NCI-H345 treated with DMSO at 0.1 percent for 48 hours (cell line): Measurements from ENCODE around the gene STARD5.

Experiments
- DNase-seq: peaks from one replicate; lab custom pipeline; 2025; ENCODE audit not compliant: unreplicated experiment; lab: John Stamatoyannopoulos, UW

Gene STARD5

DNA sequence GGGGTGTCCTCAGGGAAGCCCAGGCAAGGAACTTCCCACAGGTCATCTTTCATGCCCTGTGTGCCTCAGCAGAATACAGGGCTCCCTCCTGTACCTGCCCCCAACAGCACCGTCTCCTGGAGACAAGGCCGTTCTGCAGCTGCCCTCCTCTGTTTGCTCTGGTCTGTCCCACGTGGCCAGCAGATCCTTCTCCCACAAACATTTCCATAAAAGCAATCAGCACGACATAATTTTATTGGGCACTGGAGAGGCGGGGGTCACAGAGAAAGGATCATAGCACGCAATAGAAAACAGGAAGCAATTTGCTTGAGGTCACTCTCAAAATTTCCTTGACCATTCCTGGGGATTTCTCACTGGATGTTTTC is 29.4 kb downstream of the STARD5 start:
- DNase-seq: no peak

DNA sequence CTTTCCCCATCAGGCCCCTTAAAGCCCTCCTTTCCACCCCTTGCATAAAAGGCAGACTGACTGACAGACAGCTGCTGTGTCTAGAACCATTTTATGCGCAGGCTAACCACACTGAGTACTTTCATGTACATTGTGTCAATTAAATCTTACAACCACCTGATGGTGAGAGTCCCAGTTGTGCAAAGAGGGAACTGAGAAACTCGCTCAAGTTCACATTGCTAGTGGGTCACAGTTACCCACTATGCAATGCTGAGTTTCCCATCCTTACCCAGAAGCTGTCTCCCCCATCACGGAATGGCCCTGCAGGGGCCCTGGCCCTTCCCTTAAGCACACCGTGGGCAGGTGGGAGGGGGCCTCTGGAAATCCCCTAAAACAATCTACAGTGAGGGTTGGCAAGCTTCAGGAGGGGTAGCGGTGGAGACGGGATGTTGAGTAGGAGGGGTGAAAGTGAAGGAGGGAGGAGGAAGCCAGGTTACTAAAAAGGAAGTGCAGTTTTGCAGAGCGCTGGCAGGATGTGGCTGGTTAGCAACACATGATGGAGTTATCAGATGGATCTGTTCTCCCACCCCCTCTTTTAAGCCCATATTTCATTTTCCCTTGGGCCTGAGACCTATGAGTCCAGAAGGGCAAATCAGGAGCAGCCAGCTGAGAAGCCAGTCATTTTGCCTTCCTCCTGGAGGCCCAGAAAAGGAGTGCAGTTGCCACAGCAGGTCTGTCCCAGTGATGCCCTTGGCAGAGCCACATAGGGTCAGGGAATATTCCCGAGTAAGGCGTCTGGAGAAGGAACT is 30.0 kb downstream of the STARD5 start:
- no peak for DNase-seq

DNA sequence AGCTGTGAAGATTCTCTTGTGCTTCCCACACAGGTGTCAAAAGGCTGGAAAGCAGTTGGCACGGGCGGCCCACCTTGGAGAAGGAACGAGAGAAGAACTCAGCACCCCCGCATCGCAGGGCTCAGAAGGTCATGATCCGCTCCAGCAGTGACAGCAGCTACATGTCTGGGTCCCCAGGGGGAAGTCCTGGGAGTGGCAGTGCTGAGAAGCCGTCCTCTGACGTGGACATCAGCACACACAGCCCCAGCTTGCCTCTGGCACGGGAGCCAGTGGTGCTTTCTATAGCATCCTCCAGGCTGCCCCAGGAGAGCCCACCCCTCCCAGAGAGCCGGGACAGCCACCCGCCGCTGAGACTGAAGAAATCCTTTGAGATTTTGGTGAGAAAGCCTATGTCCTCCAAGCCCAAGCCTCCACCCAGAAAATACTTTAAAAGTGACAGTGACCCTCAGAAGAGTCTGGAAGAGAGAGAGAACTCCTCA is 31.4 kb downstream of the STARD5 start:
- DNase-seq: no peak

DNA sequence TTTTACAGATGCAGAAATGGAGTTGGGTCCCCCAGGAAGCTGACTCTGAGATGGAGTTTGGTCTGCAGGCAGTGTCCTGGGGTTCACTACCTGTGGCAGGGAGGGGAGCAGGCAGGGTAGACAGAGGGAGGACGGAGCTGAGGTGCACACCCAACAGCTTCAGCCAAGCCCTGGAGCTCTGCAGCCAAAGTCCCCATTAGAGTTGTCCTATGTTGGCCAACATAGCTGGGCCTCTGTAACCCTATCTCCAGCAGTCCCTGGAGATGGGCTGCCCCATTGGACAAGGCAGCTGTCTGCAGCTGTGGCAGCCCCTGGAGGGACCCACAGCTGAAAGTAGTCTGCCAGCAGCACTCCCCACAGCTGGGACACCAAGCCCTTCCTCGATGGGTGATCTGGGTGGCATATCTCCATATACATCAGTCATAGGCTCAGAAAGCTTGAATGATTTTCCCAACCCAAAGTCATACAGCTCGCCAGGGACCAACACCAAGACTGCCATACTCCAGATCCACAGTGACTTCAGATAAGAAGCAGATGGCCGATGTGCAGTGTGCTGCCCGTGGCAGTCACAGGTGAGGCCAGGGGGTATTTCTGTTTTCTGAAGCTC is 31.9 kb downstream of the STARD5 start:
- no peak for DNase-seq

DNA sequence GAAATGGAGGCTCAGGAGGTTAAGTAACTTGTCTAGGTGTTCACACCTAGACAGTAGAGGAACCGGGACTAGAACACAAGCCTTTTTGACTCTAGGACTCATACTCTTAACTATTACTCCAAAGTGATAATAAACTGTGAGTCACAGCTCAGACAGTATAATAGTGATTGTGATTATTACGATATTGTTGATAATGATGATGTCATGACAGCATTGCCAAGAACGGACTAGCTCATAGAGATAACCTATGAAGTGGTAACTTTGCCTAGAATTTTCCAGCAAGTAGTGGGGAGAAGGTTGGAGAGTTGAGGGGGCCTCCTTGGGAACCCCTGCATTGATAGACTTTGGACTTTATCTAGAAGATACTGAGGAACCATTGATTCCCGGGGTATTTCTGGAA is 34.0 kb downstream of the STARD5 start:
- DNase-seq: no peak

DNA sequence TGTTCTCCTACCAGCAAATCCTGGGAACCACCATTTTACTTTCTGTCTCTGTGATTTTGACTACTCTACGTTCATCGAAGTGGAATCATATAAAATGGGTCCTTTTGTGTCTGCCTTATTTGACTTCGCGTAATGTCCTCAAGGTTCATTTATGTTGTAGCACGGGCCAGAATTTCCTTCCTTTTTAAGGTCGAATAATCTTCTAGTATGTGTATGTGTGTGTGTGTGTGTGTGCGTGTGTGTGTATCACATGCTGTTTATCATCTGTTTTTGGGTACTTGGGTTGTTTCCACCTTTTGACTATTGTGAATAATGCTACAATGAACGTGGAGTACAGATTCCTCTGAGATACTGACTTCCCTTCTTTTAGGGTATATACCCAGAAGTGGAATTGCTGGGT is 35.3 kb downstream of the STARD5 start:
- no peak for DNase-seq

DNA sequence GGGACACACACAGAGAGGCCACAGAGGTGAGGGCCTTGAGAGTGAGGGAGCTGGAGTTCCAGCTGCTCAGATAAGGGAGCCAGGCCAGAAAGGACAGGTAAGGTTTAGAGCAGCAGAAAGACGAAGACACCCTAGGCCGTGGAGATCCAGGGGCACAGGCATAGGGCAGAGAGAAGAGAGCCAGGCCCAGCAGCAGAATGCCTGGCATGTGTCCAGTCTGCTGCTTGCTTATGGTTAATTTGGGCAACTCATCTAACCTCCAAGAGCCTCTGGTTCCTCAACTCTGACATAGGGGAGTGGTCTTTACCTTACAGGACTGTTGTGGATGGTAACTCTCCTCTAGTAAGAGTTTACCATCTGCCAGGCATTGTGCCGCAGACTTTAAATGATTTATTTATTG is 35.9 kb downstream of the STARD5 start:
- DNase-seq: no peak

DNA sequence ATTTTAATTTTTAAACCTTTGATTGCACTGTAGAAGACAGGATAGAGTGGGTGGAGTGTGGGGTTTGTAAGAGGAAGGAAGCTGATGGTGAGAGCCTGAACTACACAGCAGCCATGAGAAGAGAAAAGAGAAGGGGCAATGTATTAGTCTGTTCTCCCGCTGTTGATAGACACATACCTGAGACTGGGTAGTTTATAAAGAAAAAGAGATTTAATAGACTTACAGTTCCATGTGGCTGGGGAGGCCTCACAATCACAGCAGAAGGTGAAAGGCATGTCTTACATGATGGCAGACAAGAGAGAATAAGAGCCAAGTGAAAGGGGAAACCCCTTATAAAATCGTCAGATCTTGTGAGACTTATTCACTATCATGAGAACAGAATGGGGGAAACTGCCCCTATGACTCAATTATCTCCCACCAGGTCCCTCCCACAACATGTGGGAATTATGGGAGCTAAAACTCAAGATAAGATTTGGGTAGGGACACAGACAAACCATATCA is 37.3 kb downstream of the STARD5 start:
- DNase-seq: no peak

DNA sequence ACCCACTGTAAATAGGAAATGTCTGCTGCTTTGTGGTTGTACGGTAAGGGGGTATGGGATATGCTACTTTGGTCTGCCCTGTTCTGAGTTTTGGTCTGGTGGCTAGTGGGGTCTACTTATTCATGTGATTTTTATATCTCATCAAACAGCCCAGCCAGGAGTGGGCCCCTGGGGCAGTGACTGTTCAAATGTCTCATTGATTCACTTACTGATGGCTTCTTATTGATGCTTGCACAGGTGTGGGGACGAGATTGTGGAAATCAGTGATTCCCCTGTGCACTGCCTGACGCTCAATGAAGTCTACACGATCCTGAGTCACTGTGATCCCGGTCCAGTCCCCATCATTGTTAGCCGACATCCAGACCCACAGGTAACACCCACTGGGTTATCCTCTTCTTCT is 38.5 kb downstream of the STARD5 start:
- DNase-seq: no peak

DNA sequence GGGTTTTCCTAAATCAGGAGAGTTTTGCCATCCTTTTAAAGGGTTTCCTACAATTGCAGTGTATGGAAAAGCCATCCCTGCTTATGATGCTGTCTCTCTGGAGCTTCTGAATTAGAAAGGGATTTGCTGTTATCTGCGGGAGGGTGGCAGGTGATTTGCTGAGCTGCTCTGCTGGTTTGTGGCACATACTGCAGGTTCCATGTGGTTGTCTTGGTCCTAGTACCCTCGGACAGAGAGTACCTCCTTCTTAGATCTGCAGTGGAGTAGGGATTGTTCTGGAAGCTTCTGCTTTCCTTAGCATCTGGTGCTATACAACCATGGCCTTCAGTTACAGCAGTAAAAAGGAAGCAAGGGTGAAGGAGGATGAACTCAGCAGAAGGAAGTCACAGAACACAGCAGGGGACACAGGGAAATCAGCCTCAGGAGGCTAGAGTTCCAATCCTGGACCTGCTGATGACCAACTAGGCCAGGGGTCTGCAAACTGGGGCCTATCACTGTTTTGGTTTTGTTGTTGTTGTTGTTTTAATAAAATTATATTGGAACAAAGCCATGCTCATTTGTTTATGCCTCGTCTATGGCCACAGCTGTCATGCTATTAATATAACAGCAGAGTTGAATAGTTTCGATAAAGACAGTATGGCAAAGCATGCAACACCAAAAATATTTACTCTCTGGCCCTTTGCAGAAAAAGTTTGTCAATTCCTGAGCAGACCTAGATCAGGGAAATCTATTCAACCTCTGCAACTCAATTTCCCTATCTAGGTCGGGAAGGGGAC is 39.5 kb downstream of the STARD5 start:
- no peak for DNase-seq

DNA sequence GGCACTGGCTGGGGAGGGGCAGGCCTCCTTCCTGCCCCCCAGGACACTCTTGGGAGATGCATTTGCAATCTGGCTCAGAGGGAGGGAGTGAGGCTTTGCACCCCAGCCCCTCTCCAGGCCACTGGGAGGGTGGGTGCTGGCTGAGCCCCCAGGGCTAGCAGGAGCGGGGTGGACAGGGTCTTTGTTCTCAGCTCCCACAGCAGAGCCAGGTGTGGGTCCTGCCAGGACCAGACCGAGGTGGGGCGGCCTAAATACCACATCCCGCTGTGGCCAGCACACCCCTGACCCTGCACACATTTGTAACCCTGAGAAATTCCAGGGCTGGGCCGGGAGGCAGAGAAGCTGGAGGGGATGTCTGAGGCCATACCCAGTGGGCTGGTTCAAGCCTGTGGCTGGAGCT is 41.0 kb downstream of the STARD5 start:
- no peak for DNase-seq

DNA sequence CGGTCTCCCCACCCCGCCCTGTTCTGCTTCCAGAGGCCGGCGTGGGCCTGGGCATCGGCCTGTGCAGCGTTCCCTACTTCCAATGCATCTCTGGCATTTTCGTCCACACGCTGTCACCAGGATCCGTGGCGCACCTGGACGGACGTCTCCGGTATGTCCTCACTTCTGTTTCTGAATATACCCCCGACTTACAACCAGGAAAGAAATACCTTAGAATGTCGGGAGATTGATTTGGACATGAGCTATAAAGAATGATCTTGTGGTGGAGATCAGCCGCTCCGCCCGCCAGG is 41.4 kb downstream of the STARD5 start:
- no peak for DNase-seq

DNA sequence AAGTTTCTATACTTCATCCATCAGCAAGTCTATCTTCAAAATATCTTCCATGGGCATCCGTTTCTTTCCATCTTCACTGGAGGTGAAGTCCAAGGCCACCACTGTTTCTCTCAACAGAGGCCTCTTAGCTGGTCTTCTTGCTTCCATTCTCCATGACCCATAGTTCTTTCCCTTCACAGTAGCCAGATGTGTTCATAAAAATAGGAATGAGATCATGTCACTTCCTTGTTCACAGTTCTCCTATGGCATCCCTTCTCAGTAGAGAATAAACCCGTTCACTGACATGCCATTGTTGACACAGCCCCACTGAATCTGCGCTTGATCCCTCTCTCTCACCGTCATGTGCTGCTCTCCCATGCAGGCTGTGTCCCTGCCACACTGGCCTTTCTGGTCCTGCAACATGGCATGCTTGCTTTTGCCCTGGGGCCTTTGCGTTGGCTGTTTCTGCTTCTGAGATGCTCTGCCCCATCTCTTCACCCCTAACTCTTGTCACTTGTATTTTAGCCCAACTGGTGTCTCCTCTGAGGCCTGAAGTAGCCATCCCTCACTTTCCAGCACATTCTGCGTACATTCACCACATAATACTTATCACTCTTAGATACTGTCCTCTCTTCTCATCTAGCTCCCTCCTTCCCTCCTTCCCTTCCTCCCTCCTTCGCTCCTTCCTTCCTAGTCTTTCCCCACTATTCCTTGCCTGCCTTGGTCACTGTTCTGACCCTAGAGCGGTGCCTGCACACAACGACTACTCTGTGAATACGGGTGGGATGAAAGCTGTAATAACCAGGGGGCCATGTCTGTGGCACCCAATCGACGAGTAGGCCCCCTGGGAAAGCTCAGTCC is 42.0 kb downstream of the STARD5 start:
- DNase-seq: no peak

DNA sequence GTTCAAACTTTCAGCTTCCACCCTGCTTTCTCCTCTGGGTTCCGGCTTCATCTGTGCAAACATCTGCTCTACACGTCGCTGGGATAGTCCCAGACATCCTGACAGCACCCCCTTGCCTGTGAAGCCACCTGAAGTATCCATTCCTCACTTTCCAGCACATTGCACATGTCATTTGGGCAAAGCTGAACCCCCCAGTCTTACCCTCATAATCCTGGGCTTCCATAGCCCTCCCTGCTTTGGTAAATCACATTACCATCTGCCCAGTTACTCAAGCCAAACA is 42.5 kb downstream of the STARD5 start:
- DNase-seq: no peak

DNA sequence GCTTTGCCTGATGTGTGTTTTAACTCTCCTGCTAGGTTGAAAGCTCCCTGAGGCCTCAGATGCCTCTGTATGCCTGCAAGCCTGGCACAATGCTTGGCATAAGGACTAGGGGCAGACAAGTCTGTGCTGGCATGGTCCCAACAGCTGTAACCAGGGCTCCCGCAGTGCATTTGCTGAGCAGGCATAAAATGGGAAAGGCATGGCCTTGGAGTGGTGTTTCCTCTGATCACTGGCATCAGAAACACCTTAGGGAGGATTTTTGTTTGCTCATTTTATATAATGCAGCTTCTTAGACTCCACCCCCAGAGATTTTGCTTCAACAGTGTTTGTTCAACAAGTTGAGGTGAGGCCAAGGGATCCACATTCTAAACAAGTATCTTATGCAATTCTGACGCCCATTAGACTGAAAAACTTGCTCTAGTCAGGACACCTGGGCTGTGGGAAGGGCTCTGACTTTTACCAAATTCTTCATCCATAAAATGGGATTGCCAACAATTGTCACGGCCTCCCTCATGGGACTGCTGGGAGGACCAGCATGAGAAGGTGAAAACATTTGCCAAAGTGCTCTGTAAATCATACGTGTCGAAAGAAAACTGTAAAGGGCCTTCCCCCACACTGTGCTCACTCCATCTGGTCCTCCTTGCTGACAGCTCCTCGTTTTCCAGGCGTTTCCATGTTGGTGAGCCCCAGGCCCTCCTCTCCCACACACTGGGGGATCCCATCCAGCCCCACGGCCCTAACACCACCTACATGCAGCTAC is 43.1 kb downstream of the STARD5 start:
- DNase-seq: no peak

DNA sequence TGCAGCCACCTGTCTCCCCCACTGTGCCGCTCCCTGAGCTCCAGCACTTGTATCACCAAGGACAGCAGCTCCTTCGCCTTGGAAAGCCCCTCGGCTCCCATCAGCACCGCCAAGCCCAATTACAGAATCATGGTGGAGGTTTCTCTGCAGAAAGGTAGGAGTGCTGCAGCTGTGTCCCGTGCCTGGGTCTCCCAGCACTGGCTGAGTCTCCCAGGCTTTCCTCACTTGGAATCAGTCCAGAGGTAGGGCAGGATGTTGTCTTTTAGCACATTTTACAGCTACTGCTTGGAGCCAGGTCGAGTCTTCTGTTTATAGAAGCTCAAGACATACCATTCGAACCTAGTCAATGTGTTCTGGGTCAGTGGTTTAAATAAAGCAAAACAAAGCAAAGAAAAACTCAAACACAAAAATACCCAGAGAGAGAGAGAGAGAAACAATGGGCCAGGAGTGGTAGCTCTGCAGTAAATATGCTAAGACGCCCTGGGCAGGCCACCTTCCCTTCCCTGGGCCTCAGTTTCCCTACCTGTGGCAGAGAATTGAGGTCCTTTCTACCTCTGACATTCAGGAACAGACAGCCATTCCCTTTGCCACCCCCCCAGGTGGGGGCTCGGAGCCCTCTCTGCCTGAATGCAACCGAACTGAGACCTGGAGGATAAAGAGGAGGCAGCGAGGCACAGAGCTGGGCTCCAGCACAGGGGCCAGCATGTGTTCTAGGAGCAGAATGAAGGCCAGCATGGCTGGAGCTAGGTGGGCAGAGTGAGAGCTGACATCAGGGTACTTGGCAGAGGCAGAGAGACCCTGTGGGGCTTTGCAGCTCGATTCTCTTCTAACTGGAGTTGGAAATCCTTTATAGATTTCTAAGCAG is 44.1 kb downstream of the STARD5 start:
- no peak for DNase-seq

DNA sequence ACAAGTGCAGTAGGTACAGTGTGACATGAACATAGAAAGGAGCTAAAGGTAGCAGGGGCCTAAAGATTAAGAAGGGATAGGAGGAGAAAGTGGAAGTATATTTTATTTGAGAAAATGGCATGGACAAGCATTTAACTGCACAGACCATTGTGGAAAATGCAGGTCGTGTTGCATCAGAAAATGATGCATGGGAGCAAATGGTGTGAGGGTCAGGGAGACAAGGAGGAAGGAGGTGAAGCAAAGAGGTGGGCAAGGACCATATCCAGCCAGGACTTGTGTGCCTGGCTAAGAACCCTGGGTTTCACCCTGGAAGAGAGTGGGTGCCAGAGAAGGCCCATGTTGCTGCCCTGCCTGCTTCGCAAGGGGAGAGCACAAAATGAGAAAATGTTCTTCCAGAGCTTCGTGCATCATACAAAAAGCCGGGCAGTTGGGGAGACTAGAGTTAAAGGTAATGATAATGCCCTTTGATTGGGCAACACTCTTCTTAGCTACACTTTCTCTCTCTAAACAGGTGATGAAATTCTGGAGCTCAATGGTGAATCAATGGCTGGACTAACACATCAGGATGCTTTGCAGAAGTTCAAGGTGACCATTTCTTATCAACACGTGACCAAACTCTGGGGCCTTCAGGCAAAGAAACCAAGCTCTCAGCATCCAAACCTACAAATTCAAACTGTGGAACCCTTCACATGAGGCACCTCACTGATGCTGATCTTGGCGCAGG is 45.5 kb downstream of the STARD5 start:
- DNase-seq: no peak

DNA sequence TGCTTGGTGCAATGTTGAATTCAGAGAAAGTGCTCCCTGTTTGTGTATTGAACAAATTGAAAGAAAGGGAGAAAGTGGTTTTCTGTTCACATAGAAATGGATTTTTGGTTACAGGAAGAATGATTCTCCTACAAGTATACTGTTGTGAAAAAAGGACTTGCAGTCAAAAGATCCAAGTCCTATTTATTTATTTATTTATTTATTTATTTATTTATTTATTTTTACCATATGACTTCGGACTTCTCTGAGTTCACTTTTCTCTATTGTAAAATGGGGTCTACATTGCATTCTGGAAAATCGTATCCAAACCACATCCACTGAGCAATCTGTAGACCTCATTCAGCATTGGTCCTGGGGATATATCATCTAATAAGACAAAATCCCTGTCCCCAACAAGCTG is 46.1 kb downstream of the STARD5 start:
- no peak for DNase-seq

DNA sequence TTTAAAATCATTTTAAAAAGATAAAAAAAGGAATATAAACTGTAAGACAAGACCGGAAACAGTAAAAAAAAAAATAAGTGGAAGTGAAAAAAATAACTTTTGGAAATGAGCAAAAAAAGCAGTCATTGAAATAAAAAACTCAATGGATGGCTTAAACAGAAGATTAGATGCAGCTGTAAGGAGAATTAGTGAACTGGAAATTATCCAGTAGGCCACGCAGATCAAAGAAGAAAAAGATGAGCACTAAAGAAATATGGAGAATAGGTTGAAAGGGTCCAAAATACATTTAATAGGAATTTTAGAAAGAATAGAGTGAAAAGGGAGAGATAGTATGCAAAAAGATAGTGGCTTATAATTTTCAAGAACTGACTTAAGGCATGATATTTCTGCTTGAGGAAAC is 47.0 kb downstream of the STARD5 start:
- DNase-seq: no peak
